Activated T-cell treated with anti-CD3 and anti-CD28 coated beads for 48 hours (primary cell): ENCODE results near the gene PDE8B.

Source experiments
- DNase-seq: peaks from one replicate; pipeline ENCODE4 v3.0.0-alpha.2; 2020; ENCODE audit warnings: low read depth

The PDE8B gene

GRCh38 chr5:77232574-77233358 is 22.3 kb downstream of the PDE8B start:
- no peak for DNase-seq

- DNase-seq = no peak
Observed at GRCh38 chr5:77235846-77236721, 25.6 kb downstream of the PDE8B start.

- DNase-seq = no peak
Observed at GRCh38 chr5:77239126-77239741, 28.8 kb downstream of the PDE8B start.

GRCh38 chr5:77241444-77241843 is 31.0 kb downstream of the PDE8B start:
- no peak for DNase-seq

GRCh38 chr5:77249475-77249874 is 39.0 kb downstream of the PDE8B start:
- DNase-seq = no peak

- no peak for DNase-seq
Observed at GRCh38 chr5:77250021-77250420, 39.5 kb downstream of the PDE8B start.

- DNase-seq = no peak
Observed at GRCh38 chr5:77251921-77252320, 41.4 kb downstream of the PDE8B start.

- no peak for DNase-seq
Observed at GRCh38 chr5:77255617-77256016, 45.1 kb downstream of the PDE8B start.

- no peak for DNase-seq
Observed at GRCh38 chr5:77256406-77256805, 45.9 kb downstream of the PDE8B start.

- no peak for DNase-seq
Observed at GRCh38 chr5:77258652-77259051, 48.2 kb downstream of the PDE8B start.

GRCh38 chr5:77259476-77259875 is 49.0 kb downstream of the PDE8B start:
- no peak for DNase-seq

GRCh38 chr5:77262697-77263096 is 52.2 kb downstream of the PDE8B start:
- no peak for DNase-seq

GRCh38 chr5:77266291-77266690 is 55.8 kb downstream of the PDE8B start:
- DNase-seq = no peak

- DNase-seq = no peak
Observed at GRCh38 chr5:77267496-77267895, 57.0 kb downstream of the PDE8B start.

- no peak for DNase-seq
Observed at GRCh38 chr5:77272206-77272605, 61.7 kb downstream of the PDE8B start.

- no peak for DNase-seq
Observed at GRCh38 chr5:77277759-77278158, 67.3 kb downstream of the PDE8B start.

GRCh38 chr5:77280036-77280435 is 69.6 kb downstream of the PDE8B start:
- no peak for DNase-seq

GRCh38 chr5:77281969-77282336 is 71.5 kb downstream of the PDE8B start:
- no peak for DNase-seq

GRCh38 chr5:77282337-77283027 is 72.0 kb downstream of the PDE8B start:
- DNase-seq = no peak

GRCh38 chr5:77285251-77285841 is 74.9 kb downstream of the PDE8B start:
- no peak for DNase-seq

GRCh38 chr5:77292026-77292757 is 81.7 kb downstream of the PDE8B start:
- DNase-seq = no peak
